ENCODE results near the gene TUBA4B. TPM values are rescaled to one million over a fixed set of nuclear protein-coding genes. Genes with fewer than 3 reads are reported as not detected.
A peak's percentile ranks its signal among the peaks of the same experiment; 100 is the strongest.

The TUBA4B gene
- total RNA-seq, 1 experiment from 2014 or later = 0.28 TPM

DNA sequence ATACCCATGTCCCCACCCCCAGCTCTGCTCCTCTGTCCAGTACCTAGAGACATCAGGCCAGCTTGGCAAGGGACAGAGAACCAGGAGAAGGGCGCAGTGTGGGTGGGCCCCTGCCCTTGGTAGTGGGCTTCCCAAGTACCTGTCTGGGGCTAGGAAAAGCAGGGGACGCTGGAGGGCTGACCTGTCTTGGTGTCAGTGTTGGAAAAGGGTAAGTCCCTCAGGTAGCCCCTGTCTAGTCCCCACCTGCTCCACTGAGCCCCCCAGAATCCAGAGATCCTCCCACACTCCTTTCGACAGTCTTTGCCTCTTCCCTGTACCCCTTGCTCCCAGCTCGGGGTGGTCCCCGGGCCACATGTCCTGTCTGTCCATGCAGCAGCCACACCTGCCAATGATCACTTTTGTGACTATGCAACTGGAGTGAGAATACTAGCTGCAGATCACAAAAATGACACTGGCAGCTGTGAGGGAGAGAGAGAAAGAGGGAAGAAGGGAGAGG is 40.7 kb downstream of the TUBA4B start:
- Histone ChIP-seq H3K36me3 (replicated peaks; ENCODE audit: control insufficient read depth, insufficient read depth, low read length) (no peaks in the 10 kb centered on the region), H3K4me3 (ENCODE audit: insufficient read depth, low read depth, low read length) (peak overlapping the region; percentile 86; the same call in 1 of the 2 replicates), H3K27me3 (ENCODE audit: control insufficient read depth, insufficient read depth, low read length) (peaks cover 9% of the 10 kb centered on the region)
- DNase-seq = no peak

DNA sequence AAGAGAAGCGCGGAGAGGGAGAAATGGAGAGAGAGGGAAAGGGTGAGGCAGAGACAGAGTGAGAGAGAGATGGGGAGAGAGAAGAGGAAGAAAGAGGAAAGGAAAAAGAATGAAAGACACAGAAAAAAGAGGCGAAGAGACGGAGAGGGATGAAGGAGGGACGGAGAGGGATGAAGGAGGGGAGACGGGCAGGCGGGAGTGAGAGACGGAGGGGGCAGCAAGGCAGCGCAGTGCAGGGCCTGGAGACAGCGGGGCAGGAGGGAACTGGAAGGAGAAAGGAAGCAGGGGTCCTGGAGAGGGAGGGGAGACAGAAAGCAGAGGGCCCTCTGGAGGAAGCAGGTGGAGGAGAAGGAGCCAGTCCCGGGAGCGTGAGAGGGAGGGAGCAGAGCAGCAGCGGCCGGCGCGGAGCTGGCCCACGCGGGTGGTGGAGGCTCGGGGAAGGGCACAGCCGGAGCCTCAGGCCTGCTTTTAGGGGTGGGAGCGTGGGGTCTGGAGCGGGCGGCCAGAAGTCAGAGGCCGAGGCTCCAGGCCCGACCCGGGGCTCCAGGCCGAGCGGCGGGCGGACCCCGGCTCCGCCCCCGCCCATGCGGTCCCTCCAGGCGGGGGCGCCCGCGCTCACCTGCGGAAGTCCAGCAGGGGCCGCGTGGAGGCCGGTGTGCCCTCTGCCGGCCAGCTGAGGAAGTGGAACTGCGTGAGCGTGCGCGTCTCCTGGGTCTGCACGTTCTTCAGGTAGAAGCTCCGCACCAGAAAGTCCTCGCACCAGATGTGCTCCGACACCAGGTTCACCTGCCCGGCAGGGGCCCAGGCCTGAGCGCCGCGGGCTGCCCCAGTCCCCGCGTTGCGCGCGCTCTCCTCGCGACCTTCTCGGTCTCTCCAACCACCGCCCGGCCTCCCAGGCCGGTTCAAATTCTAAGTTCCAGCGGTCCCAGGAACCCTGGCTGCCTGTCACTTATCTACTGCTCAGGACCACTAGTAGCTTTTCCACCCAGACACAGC is 41.6 kb downstream of the TUBA4B start:
- H3K27me3 ChIP-seq (ENCODE audit: control insufficient read depth, insufficient read depth, low read length) = peaks cover 14% of the 10 kb centered on the region
- H3K4me3 ChIP-seq (ENCODE audit: insufficient read depth, low read depth, low read length) = peak overlapping the region; percentile 86
- H3K36me3 ChIP-seq (replicated peaks; ENCODE audit: control insufficient read depth, insufficient read depth, low read length) = no peaks in the 10 kb centered on the region
- peak; percentile 99 for DNase-seq

DNA sequence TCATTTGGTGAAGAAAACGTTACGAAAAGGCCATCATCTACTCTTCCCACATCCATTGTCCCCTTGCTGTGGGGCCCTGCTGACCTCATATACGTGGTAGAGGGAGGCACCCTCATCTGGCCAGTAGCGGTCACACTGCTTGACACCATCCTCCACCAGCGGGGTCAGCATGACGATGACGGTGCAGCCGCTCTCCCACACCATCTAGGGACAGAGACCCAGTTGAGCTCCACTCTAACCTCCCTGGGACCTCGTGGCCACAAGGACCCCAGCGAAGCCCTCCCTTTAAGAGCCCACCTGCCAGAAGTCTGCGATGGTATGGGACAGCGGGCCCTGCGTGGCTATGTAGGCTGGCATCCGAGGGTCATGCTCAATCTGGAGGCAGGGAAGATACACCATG is 43.1 kb downstream of the TUBA4B start:
- H3K27me3 ChIP-seq (ENCODE audit: control insufficient read depth, insufficient read depth, low read length) = peaks cover 19% of the 10 kb centered on the region

DNA sequence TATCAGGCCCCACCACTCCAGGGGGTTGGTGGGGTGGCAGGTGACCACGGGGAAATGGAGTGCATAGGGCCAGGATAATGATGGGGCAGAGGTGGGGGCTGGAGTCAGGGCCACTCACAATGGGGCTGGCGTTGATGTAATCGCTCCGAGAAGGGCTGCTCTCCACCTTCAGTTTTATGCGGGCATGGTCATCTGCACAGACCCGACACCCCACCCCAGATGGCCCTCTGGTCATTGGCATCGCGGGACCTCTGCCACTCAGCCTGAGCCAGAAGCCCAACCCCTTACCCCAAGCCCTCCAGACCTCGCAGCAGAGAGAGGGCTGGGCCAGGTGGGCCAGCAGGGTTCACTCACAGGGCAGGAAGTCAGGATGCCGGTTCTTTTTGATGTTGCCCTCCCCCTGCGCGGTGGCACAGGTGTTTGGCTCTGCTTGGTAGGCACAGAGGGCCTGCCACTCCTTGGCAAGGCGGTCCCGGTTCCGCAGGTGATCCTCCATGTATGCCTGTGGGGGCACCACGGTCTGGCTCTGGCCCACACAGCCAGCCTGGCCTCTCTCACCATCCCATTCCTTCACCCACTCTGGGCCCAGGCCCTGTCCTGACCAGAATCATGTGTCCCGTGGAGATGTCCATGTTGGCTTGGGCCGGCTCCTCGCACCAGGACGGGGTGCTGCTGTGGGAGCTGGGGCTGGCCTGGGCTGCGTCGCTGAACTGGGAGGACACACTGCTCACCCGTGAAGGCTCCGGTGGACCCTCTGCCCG is 43.8 kb downstream of the TUBA4B start:
- H3K27me3 ChIP-seq (ENCODE audit: control insufficient read depth, insufficient read depth, low read length) = peaks cover 20% of the 10 kb centered on the region

More for the DNA sequence above, 43.1 kb downstream of the TUBA4B start:
- no peaks in the 10 kb centered on the region for H3K36me3 ChIP-seq (replicated peaks; ENCODE audit: control insufficient read depth, insufficient read depth, low read length)
- DNase-seq = peak; percentile 36
- H3K4me3 ChIP-seq (ENCODE audit: insufficient read depth, low read depth, low read length) = no peak overlapping the region

DNA sequence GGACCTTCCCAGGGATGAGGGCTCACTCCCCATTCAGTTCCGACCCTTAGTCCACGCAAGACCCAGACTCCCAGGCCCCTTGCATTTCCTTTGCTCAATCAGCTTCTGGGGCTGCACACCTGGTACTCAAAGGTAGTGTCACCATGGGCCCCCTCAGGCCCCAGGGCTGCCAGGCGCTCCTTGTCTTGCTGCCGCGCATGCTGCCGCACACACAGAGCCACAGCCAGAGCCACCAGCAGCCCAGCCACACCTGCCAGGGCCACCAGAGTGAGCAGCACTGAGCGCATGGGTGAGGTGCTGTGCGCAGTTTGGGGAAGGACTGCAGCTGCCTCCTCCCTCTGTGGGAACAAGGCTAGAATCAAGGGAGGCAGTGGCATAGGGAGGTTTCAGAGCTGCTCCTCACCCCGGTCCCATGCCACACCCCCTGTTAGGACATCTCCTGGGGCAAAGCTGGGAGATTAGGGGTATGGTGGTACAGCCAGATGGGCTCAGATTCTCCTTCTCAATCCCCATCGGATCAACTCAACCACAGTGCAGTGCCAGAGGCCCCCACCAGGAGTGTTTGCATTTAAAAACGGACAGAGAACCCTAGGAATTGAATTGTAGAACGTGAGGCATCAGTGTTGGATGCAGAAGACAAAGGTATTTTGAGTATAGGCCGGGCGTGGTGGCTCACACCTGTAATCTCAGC is 44.9 kb downstream of the TUBA4B start:
- DNase-seq = peak; percentile 60
- Histone ChIP-seq H3K36me3 (replicated peaks; ENCODE audit: control insufficient read depth, insufficient read depth, low read length) (no peaks in the 10 kb centered on the region), H3K27me3 (ENCODE audit: control insufficient read depth, insufficient read depth, low read length) (peaks cover 21% of the 10 kb centered on the region), H3K4me3 (ENCODE audit: insufficient read depth, low read depth, low read length) (no peak overlapping the region)

More for the DNA sequence above, 43.8 kb downstream of the TUBA4B start:
- peak; percentile 45 for DNase-seq
- H3K4me3 ChIP-seq (ENCODE audit: insufficient read depth, low read depth, low read length) = no peak overlapping the region
- no peaks in the 10 kb centered on the region for H3K36me3 ChIP-seq (replicated peaks; ENCODE audit: control insufficient read depth, insufficient read depth, low read length)

DNA sequence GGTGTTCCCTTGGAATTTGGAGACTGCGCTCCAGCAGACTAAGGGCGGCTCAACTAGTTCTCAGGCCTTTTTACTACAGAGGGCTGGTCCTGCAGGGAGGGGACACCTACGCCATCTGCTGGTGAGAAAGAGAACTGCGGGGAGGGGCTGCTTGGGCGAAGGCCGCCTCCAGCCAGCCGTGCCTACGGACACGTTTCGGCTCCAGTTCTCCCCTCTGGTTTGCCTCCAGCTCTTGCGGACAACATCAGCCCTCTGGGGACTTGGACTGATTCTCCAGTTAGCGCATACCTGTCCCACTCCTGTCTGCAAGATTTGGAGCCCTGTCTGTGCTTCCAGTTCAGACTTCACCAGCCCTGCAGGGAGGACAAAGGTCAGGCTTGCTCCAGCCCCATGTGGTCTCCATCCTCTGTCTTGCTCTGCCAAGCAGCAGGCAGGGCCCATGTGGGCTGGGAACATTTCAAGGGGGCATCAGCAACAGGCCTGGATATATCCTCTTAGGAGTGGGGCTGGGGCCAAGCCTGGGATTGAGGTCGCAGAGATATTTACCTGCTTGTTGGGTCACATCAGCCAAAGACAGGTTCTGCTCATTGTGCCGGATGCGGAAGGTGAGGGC is 45.8 kb downstream of the TUBA4B start:
- Histone ChIP-seq H3K4me3 (ENCODE audit: insufficient read depth, low read depth, low read length) (no peak overlapping the region), H3K27me3 (ENCODE audit: control insufficient read depth, insufficient read depth, low read length) (peaks cover 24% of the 10 kb centered on the region), H3K36me3 (replicated peaks; ENCODE audit: control insufficient read depth, insufficient read depth, low read length) (no peaks in the 10 kb centered on the region)
- peak; percentile 97 for DNase-seq

GRCh38 chr2:219299372-219299760 is 46.3 kb downstream of the TUBA4B start:
- Histone ChIP-seq H3K36me3 (replicated peaks; ENCODE audit: control insufficient read depth, insufficient read depth, low read length) (no peaks in the 10 kb centered on the region), H3K27me3 (ENCODE audit: control insufficient read depth, insufficient read depth, low read length) (peaks cover 22% of the 10 kb centered on the region), H3K4me3 (ENCODE audit: insufficient read depth, low read depth, low read length) (no peak overlapping the region)
- DNase-seq = no peak

GRCh38 chr2:219300022-219300421 is 47.0 kb downstream of the TUBA4B start:
- H3K36me3 ChIP-seq (replicated peaks; ENCODE audit: control insufficient read depth, insufficient read depth, low read length) = no peaks in the 10 kb centered on the region
- peaks cover 21% of the 10 kb centered on the region for H3K27me3 ChIP-seq (ENCODE audit: control insufficient read depth, insufficient read depth, low read length)
- DNase-seq = no peak
- H3K4me3 ChIP-seq (ENCODE audit: insufficient read depth, low read depth, low read length) = no peak overlapping the region

DNA sequence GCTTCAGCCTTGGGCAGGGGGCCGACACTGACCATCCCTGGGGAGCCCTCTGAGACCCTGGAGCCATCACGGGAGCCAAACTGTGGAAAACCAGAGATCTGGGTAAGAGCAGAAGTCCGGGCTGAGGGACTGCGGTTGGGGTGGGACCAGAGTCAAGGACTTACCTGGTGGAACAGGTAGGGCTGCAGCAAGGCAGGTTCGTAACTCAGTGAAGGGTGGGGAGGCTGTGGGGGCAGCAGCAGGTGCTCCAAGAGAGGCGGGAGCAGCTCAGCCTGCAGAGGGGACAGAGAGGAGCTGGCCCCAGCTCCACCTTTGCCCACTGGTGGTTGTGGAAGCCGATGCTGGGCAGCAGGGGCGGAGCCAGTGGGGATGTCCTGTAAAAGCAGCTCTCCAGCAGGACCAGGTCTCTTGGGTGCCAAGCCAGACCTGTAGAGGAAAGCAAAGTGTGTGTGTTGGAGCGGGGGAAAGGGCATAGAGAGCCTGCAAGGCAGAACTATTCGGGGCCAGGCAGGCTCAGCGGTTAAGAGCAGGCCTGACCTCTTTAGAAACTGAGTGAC is 49.4 kb downstream of the TUBA4B start:
- no peak for DNase-seq
- Histone ChIP-seq H3K4me3 (ENCODE audit: insufficient read depth, low read depth, low read length) (no peak overlapping the region), H3K36me3 (replicated peaks; ENCODE audit: control insufficient read depth, insufficient read depth, low read length) (no peaks in the 10 kb centered on the region), H3K27me3 (ENCODE audit: control insufficient read depth, insufficient read depth, low read length) (peaks cover 22% of the 10 kb centered on the region)

- no peak for DNase-seq
- Histone ChIP-seq H3K36me3 (replicated peaks; ENCODE audit: control insufficient read depth, insufficient read depth, low read length) (no peaks in the 10 kb centered on the region), H3K27me3 (ENCODE audit: control insufficient read depth, insufficient read depth, low read length) (peaks cover 31% of the 10 kb centered on the region), H3K4me3 (ENCODE audit: insufficient read depth, low read depth, low read length) (no peak overlapping the region)
Observed at GRCh38 chr2:219304223-219304622, 51.2 kb downstream of the TUBA4B start.

DNA sequence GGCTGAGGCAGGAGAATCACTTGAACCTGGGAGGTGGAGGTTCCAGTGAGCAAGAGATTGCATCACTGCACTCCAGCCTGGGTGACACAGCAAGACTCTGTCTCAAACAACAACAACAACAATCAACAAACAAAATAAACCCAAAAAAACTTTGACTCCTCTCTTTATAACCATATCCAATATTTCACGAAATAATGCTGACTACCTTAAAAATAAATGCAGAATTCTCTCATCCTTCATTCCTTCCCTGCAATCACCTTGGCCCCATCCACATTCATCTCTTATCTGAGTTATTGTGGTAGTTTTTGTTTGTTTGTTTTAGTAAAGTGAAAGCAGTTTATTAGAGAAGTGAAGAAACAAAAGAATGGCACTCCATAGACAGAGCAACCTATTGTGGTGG is 53.0 kb downstream of the TUBA4B start:
- Histone ChIP-seq H3K4me3 (ENCODE audit: insufficient read depth, low read depth, low read length) (no peak overlapping the region), H3K27me3 (ENCODE audit: control insufficient read depth, insufficient read depth, low read length) (peaks cover 33% of the 10 kb centered on the region), H3K36me3 (replicated peaks; ENCODE audit: control insufficient read depth, insufficient read depth, low read length) (no peaks in the 10 kb centered on the region)
- DNase-seq = no peak

- Histone ChIP-seq H3K36me3 (replicated peaks; ENCODE audit: control insufficient read depth, insufficient read depth, low read length) (no peaks in the 10 kb centered on the region), H3K27me3 (ENCODE audit: control insufficient read depth, insufficient read depth, low read length) (peaks cover 29% of the 10 kb centered on the region), H3K4me3 (ENCODE audit: insufficient read depth, low read depth, low read length) (peak overlapping the region; percentile 53)
- peak; percentile 94 for DNase-seq
Observed at GRCh38 chr2:219308142-219309101, 55.4 kb downstream of the TUBA4B start.

GRCh38 chr2:219309278-219309677 is 56.2 kb downstream of the TUBA4B start, which contains the start of gene PTPRN:
Gene PTPRN (minus strand): TSS chr2:219309401. CDS start chr2:219309332, 69 bp downstream.
- peak; percentile 97 for DNase-seq

More at GRCh38 chr2:219309278-219309677, 56.2 kb downstream of the TUBA4B start, which contains the start of gene PTPRN:
- H3K27me3 ChIP-seq (ENCODE audit: control insufficient read depth, insufficient read depth, low read length) = peaks cover 26% of the 10 kb centered on the region
- peak within 1 kb of the TSS; percentile 53 for H3K4me3 ChIP-seq (ENCODE audit: insufficient read depth, low read depth, low read length)
- H3K36me3 ChIP-seq (replicated peaks; ENCODE audit: control insufficient read depth, insufficient read depth, low read length) = no peaks in the 10 kb centered on the region
